Endothelial cell of umbilical vein (primary cell): ENCODE results near the gene WHRN. TPM values are rescaled to one million over a fixed set of nuclear protein-coding genes. Genes with fewer than 3 reads are reported as not detected.

Source experiments
- BruUV-seq: library from RNA; stranded (reverse); fragments of 400-500 nt; replicated peaks from 2 replicates; lab custom pipeline; 2021; lab: Mats Ljungman, UMichigan
- CTCF ChIA-PET: fragments of 300-600, 350-600 bp; sonication (Branson Sonifier 250); formaldehyde crosslinking; loops from one replicate; lab custom pipeline; 2021; ENCODE audit warnings: antibody characterized with exemption, inconsistent platforms; lab: Charles Lee
- POLR2A ChIA-PET: fragments of 300-600, 350-600 bp; sonication (Branson Sonifier 250); formaldehyde crosslinking; loops from one replicate; lab custom pipeline; 2021; ENCODE audit warnings: antibody characterized with exemption, inconsistent platforms; lab: Charles Lee
- DNase-seq: peaks from one replicate; pipeline ENCODE4 v3.0.0-alpha.2; 2011; ENCODE audit warnings: low read depth, low spot score
- FAIRE-seq: peaks from 2 replicates; lab custom pipeline; 2011; peaks lifted over from hg19 to GRCh38; lab: Jason Lieb, UNC
- H2AFZ ChIP-seq: 2 replicates; pipeline ENCODE4 v1.6.0; 2012; ENCODE audit warnings: low read depth, low read length, control low read depth, inconsistent platforms
- H3K27ac ChIP-seq: 2 replicates; pipeline ENCODE4 v1.5.1; 2011; ENCODE audit warnings: low read depth, mild to moderate bottlenecking, control low read depth, low read length, moderate library complexity; ENCODE audit not compliant: insufficient read depth
- H3K27me3 ChIP-seq, 2 experiments: 2 replicates each; pipeline versions ENCODE4 v1.6.0 to v1.6.1; 2011; ENCODE audit warnings: low read length in 2 of 2, mixed read lengths in 1 of 2; ENCODE audit not compliant: control insufficient read depth in 2 of 2, insufficient read depth in 2 of 2
- H3K36me3 ChIP-seq, 2 experiments: 2 replicates in 1 of 2; 3 replicates in 1 of 2; pipeline ENCODE4 v1.5.1; 2011; ENCODE audit warnings: low read length in 2 of 2, mild to moderate bottlenecking in 1 of 2, moderate library complexity in 1 of 2; ENCODE audit not compliant: control insufficient read depth in 2 of 2, insufficient read depth in 2 of 2; ENCODE audit errors: extremely low read depth in 1 of 2
- H3K4me1 ChIP-seq: 3 replicates; pipeline ENCODE4 v1.5.1; 2011; ENCODE audit warnings: mild to moderate bottlenecking, low read length; ENCODE audit not compliant: control insufficient read depth, insufficient read depth; ENCODE audit errors: extremely low read depth
- H3K4me2 ChIP-seq: 2 replicates; pipeline ENCODE4 v1.6.1; 2011; ENCODE audit warnings: low read length, control low read depth, mixed read lengths; ENCODE audit not compliant: insufficient read depth
- H3K4me3 ChIP-seq, 3 experiments: fragments of 200-600 bp in 1 of 3; sonication (generic), shearing (Covaris generic) in 1 of 3; replicated peaks in 1 of 3; 2 replicates each; pipeline ENCODE4 v1.5.1; 2011 to 2016; ENCODE audit warnings: control low read depth in 3 of 3, low read length in 3 of 3, mild to moderate bottlenecking in 2 of 3, inconsistent platforms in 1 of 3, low read depth in 1 of 3, moderate library complexity in 1 of 3; ENCODE audit not compliant: insufficient read depth in 1 of 3
- H3K79me2 ChIP-seq: 2 replicates; pipeline ENCODE4 v1.6.0; 2012; ENCODE audit warnings: low read length, inconsistent platforms; ENCODE audit not compliant: control insufficient read depth, insufficient read depth
- H3K9ac ChIP-seq: replicated peaks from 2 replicates; pipeline ENCODE3; 2011; ENCODE audit warnings: low read length, control low read depth; ENCODE audit not compliant: insufficient read depth; ENCODE audit errors: extremely low read depth
- H3K9me1 ChIP-seq: replicated peaks from 3 replicates; pipeline ENCODE4 v1.6.0; 2011; ENCODE audit warnings: mild to moderate bottlenecking, low read length; ENCODE audit not compliant: control insufficient read depth, insufficient read depth; ENCODE audit errors: extremely low read depth
- H3K9me3 ChIP-seq: replicated peaks from 2 replicates; pipeline ENCODE4 v1.5.1; 2012; ENCODE audit warnings: low read length, inconsistent platforms; ENCODE audit not compliant: control insufficient read depth, insufficient read depth
- H4K20me1 ChIP-seq: replicated peaks from 2 replicates; pipeline ENCODE3; 2011; ENCODE audit warnings: mild to moderate bottlenecking, low read length; ENCODE audit not compliant: control insufficient read depth, insufficient read depth; ENCODE audit errors: extremely low read depth
- EZH2 ChIP-seq: IDR thresholded peaks from 2 replicates; pipeline ENCODE4 v1.6.1; 2012; ENCODE audit warnings: borderline replicate concordance, low read depth, mild to moderate bottlenecking, moderate library complexity, low read length, inconsistent platforms; ENCODE audit not compliant: severe bottlenecking
- FOS ChIP-seq: IDR thresholded peaks from 2 replicates; pipeline ENCODE4 v1.6.1; 2011; ENCODE audit warnings: mild to moderate bottlenecking, low read length, moderate library complexity, borderline replicate concordance; ENCODE audit not compliant: insufficient read depth
- GATA2 ChIP-seq: IDR thresholded peaks from 2 replicates; pipeline ENCODE4 v1.7.0; 2011; ENCODE audit warnings: low read depth, mild to moderate bottlenecking, moderate library complexity, mixed read lengths, low read length; ENCODE audit not compliant: insufficient read length, insufficient read depth
- JUN ChIP-seq: IDR thresholded peaks from 2 replicates; pipeline ENCODE4 v1.6.1; 2011; ENCODE audit warnings: borderline replicate concordance, low read depth; ENCODE audit not compliant: insufficient read length, insufficient read depth
- MYC ChIP-seq: IDR thresholded peaks from one replicate; pipeline ENCODE4 v1.6.1; 2011; ENCODE audit warnings: mild to moderate bottlenecking, low read depth, low read length
- POLR2A ChIP-seq: IDR thresholded peaks from 2 replicates; pipeline ENCODE4 v1.6.1; 2012; ENCODE audit warnings: low read depth, mild to moderate bottlenecking, control low read depth, low read length
- POLR2AphosphoS5 ChIP-seq: IDR thresholded peaks from 2 replicates; pipeline ENCODE4 v1.6.1; 2012; ENCODE audit warnings: low read depth, mild to moderate bottlenecking, control low read depth, low read length, moderate library complexity; ENCODE audit not compliant: insufficient read depth
- dilution Hi-C: fragments of 300-500 bp; cut with MboI; formaldehyde crosslinking; loops from one replicate; pipeline ENCODE4 v1.15.0; 2019; ENCODE audit warnings: low sequenced_read_pairs; ENCODE audit not compliant: extremely low pct_ligation_motif_present
- intact Hi-C: fragments of 100-400 bp; cut with micrococcal nuclease; formaldehyde crosslinking; loops from one replicate; pipeline ENCODE4 v1.10.0; 2022
- polyA plus RNA-seq, 4 experiments: library from polyadenylated mRNA; depleted of rRNA in 3 of 4; stranded (reverse) in 3 of 4; unstranded in 1 of 4; fragments of >200 nt; gene quantifications; 2 replicates each; pipeline versions ENCODE4 v1.2.1 to v1.2.3, GENCODE V29; 2011 to 2012; ENCODE audit warnings: missing spikeins in 1 of 4
- total RNA-seq: library from RNA; stranded (reverse); gene quantifications from 2 replicates; pipeline ENCODE4 v1.2.3, GENCODE V29; 2021
- TF ChIP-seq, protein P1 (sequence below): IDR thresholded peaks from 2 replicates; pipeline ENCODE4 v1.6.1; 2011; ENCODE audit not compliant: insufficient read depth, insufficient read length
- TF ChIP-seq, protein P2 (sequence below), 2 donors: IDR thresholded peaks; 1 replicate in 1 of 2; 2 replicates in 1 of 2; pipeline ENCODE4 v1.5.1; 2011; ENCODE audit warnings: low read length in 2 of 2, mild to moderate bottlenecking in 2 of 2, moderate library complexity in 2 of 2, control low read depth in 1 of 2, inconsistent platforms in 1 of 2, low read depth in 1 of 2; ENCODE audit not compliant: insufficient read depth in 1 of 2; ENCODE audit errors: extremely low read depth in 1 of 2

Gene WHRN
- total and polyA plus RNA-seq, 2 donors (not counting 3 experiments of a cell fraction or from before 2014, with no cell fraction given) = 0.35 to 0.69 TPM

DNA sequence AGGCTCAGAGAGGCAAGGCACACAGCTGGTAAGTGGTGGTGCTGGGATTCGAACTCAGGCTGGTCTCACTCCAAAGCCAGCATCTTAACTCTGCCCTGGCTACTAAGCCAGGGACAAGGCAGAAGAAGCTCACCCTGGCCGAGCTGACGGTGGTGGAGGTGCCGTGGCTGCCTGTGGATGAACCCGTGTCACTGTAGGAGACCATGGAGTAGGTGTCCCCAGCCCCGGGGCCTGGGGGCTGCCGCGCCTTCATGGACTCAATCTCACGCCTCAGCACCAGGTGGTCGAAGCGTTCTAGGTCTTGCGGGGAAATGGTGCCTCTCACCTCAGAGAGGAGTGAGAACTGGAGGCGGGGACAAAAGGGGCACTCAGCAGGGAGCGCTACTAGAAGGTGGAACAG is 82.1 kb downstream of the WHRN start:
- Histone ChIP-seq H2AFZ (no peak overlapping the region), H3K36me3 (no peaks in the 10 kb centered on the region), H4K20me1 (no peaks in the 10 kb centered on the region), H3K9me3 (no peaks in the 10 kb centered on the region), H3K4me3 (no peak overlapping the region), H3K27me3 (peaks cover 0 to 3% of the 10 kb centered on the region in 2 experiments), H3K4me1 (no peaks in the 10 kb centered on the region), H3K27ac (no peak overlapping the region), H3K4me2 (no peak overlapping the region), H3K9ac (no peak overlapping the region), H3K9me1 (no peaks in the 10 kb centered on the region), H3K79me2 (no peaks in the 10 kb centered on the region)
- DNase-seq (no peak), FAIRE-seq (no peak)
- no TSS peak for BruUV-seq
- CTCF ChIA-PET = no interaction called here
- TF ChIP-seq, protein P1, sequence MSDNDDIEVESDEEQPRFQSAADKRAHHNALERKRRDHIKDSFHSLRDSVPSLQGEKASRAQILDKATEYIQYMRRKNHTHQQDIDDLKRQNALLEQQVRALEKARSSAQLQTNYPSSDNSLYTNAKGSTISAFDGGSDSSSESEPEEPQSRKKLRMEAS = no peak
- TF ChIP-seq FOS = no peak
- no peak for TF ChIP-seq JUN
- TF ChIP-seq POLR2A = no peak
- TF ChIP-seq POLR2AphosphoS5 = no peak
- no peak for TF ChIP-seq GATA2
- TF ChIP-seq MYC = no peak
- TF ChIP-seq, protein P2, sequence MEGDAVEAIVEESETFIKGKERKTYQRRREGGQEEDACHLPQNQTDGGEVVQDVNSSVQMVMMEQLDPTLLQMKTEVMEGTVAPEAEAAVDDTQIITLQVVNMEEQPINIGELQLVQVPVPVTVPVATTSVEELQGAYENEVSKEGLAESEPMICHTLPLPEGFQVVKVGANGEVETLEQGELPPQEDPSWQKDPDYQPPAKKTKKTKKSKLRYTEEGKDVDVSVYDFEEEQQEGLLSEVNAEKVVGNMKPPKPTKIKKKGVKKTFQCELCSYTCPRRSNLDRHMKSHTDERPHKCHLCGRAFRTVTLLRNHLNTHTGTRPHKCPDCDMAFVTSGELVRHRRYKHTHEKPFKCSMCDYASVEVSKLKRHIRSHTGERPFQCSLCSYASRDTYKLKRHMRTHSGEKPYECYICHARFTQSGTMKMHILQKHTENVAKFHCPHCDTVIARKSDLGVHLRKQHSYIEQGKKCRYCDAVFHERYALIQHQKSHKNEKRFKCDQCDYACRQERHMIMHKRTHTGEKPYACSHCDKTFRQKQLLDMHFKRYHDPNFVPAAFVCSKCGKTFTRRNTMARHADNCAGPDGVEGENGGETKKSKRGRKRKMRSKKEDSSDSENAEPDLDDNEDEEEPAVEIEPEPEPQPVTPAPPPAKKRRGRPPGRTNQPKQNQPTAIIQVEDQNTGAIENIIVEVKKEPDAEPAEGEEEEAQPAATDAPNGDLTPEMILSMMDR (IDR thresholded peaks at IDR 0.05; ENCODE audit: extremely low read depth in 1 of 2, insufficient read depth in 1 of 2, low read depth in 1 of 2, low read length in 2 of 2) = no peak
- TF ChIP-seq EZH2 = no peak
- intact Hi-C loops (no loop called here), dilution Hi-C loops (no loop called here)
- POLR2A ChIA-PET = no interaction called here
